ENCODE measurements around the gene LRRC25. TPM values are rescaled to one million over a fixed set of nuclear protein-coding genes. Genes with fewer than 3 reads are reported as not detected.

The LRRC25 gene
- total RNA-seq, 1 experiment from 2014 or later = not detected

DNA sequence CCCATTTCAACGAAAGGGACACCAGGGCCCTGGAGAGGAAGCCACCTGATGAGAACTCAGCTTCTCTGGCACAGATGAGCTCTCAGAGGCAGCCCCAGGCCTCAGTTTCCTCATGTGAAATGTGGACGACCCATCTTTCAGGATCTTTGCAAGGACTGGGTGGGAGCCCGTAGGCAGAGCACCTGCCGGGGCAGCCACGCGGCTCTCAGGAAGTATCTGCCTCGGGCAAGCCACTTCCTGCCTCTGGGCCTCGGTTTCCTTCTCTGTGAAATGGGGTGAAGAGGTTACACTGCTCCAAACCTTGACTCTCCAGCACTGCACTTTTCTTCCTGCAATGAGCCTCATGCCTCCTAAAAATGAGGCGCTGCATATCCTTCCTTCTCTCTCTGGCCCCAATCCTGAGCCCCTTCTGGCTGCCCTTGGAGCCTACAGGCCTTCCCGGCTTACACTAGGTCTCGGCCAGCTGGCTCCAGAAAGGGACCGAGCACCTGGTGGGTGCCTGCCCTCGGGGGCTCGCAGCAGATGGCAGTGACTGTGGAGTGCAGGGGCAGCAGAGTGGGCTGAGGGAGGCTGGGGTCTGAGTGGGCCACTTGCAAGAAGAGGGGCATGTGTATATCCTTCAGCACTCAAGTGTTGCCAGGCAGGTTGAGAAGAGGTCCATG is 25.2 kb upstream of the LRRC25 start:
- POLR2A ChIA-PET = no interaction called here
- Histone ChIP-seq H3K4me3 (ENCODE audit: low read depth, low read length) (no peak overlapping the region), H3K27me3 (replicated peaks; ENCODE audit: control insufficient read depth, insufficient read depth, low read length) (no peaks in the 10 kb centered on the region), H3K9me3 (no peaks in the 10 kb centered on the region), H3K36me3 (ENCODE audit: control insufficient read depth, insufficient read depth, low read length) (no peaks in the 10 kb centered on the region), H3K4me1 (peaks cover 33% of the 10 kb centered on the region)
- intact Hi-C loops (cut with micrococcal nuclease; ENCODE audit: unreplicated experiment) = no loop called here
- Mint-ChIP-seq H3K27me3 (ENCODE audit: insufficient read depth, unreplicated experiment) (no peaks in the 10 kb centered on the region), H3K36me3 (ENCODE audit: insufficient read depth, unreplicated experiment) (peaks cover 13% of the 10 kb centered on the region), H3K4me3 (ENCODE audit: unreplicated experiment) (no peak overlapping the region), H3K4me1 (ENCODE audit: low read depth, unreplicated experiment) (peaks cover 7% of the 10 kb centered on the region), H3K9me3 (ENCODE audit: unreplicated experiment) (no peaks in the 10 kb centered on the region), H3K27ac (ENCODE audit: unreplicated experiment) (no peak overlapping the region)
- BruUV-seq (replicated peaks) = no TSS peak
- DNase-seq = no peak
- CTCF ChIA-PET = interaction anchor here (0.6 kb wide), 1 partner anchor 15 kb away, joined by 3 read pairs; the partner anchor contains the start of gene ISYNA1
- TF ChIP-seq, protein P1, sequence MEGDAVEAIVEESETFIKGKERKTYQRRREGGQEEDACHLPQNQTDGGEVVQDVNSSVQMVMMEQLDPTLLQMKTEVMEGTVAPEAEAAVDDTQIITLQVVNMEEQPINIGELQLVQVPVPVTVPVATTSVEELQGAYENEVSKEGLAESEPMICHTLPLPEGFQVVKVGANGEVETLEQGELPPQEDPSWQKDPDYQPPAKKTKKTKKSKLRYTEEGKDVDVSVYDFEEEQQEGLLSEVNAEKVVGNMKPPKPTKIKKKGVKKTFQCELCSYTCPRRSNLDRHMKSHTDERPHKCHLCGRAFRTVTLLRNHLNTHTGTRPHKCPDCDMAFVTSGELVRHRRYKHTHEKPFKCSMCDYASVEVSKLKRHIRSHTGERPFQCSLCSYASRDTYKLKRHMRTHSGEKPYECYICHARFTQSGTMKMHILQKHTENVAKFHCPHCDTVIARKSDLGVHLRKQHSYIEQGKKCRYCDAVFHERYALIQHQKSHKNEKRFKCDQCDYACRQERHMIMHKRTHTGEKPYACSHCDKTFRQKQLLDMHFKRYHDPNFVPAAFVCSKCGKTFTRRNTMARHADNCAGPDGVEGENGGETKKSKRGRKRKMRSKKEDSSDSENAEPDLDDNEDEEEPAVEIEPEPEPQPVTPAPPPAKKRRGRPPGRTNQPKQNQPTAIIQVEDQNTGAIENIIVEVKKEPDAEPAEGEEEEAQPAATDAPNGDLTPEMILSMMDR (IDR thresholded peaks at IDR 0.05; ENCODE audit: insufficient read depth in 1 of 2, low read depth in 1 of 2, low read length in 1 of 2, severe bottlenecking in 1 of 2, unreplicated experiment in 1 of 2) = no peak

DNA sequence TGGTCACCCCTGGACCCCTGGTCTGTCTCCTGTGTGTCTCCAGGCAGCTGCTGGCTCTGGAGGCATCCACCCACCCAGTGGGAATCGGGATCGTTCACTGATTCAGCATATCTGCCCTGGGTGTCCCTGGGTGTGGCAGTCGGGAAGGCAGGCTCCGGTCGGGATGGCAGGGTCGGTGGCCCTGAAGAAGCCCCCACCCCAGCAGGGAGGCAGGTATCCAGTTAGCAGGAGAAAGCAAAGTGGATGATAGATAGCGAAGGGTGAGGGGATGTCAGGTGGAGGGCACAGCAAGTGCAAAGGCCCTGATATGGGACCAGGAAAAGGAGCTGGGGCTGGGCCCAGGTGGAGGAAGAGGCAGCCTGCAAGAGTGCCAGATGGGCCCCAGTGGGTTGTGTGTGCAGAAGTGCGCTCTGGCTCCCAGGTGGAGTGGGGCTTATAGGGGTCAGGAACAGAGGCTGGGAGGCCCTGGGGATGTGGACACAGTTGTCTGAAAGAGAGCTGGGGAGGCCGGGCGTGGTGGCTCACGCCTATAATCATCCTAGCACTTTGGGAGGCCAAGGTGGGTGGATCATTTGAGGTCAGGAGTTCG is 24.0 kb upstream of the LRRC25 start:
- no TSS peak for BruUV-seq (replicated peaks)
- H3K9me3 Mint-ChIP-seq (ENCODE audit: unreplicated experiment) = no peaks in the 10 kb centered on the region
- ChIA-PET POLR2A (no interaction called here), CTCF (interaction anchor here (0.7 kb wide), 1 partner anchor 197 kb away, joined by 3 read pairs; no protein-coding TSS in a partner anchor)
- H3K27me3 Mint-ChIP-seq (ENCODE audit: insufficient read depth, unreplicated experiment) = no peaks in the 10 kb centered on the region
- peaks cover 36% of the 10 kb centered on the region for H3K4me1 ChIP-seq
- intact Hi-C loops (cut with micrococcal nuclease; ENCODE audit: unreplicated experiment) = no loop called here
- no peaks in the 10 kb centered on the region for H3K36me3 ChIP-seq (ENCODE audit: control insufficient read depth, insufficient read depth, low read length)
- TF ChIP-seq, protein P1 (IDR thresholded peaks at IDR 0.05; ENCODE audit: insufficient read depth in 1 of 2, low read depth in 1 of 2, low read length in 1 of 2, severe bottlenecking in 1 of 2, unreplicated experiment in 1 of 2) = no peak
- no peak overlapping the region for H3K4me3 ChIP-seq (ENCODE audit: low read depth, low read length)
- H3K36me3 Mint-ChIP-seq (ENCODE audit: insufficient read depth, unreplicated experiment) = peaks cover 22% of the 10 kb centered on the region
- no peak overlapping the region for H3K27ac Mint-ChIP-seq (ENCODE audit: unreplicated experiment)
- no peaks in the 10 kb centered on the region for H3K9me3 ChIP-seq
- H3K27me3 ChIP-seq (replicated peaks; ENCODE audit: control insufficient read depth, insufficient read depth, low read length) = no peaks in the 10 kb centered on the region
- DNase-seq = no peak
- H3K4me3 Mint-ChIP-seq (ENCODE audit: unreplicated experiment) = no peak overlapping the region
- peaks cover 7% of the 10 kb centered on the region for H3K4me1 Mint-ChIP-seq (ENCODE audit: low read depth, unreplicated experiment)

DNA sequence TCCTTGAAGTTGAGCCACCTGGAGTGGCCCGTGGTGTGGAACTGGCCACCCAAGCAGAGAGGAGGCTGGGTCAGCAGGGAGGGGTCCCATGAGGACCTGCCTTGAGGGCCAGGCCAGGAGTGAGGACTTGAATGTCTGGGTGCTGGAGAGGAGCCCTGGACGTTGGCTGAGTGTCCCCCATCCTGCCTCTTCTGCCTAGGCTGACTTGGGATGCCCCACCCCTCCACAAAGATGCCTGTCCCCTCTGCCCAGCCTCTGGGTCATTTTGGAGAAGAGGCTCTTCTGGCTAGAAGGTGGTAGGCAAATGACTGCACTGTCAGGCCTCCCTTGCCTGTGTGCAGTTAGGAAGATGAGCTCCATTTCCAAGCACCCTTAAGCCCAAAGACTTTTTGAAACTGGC is 23.5 kb upstream of the LRRC25 start:
- H3K4me1 ChIP-seq = peaks cover 41% of the 10 kb centered on the region
- H3K27ac Mint-ChIP-seq (ENCODE audit: unreplicated experiment) = no peak overlapping the region

More for the DNA sequence above, 23.5 kb upstream of the LRRC25 start:
- no TSS peak for BruUV-seq (replicated peaks)
- DNase-seq = no peak
- ChIA-PET CTCF (interaction anchor here (0.7 to 1.1 kb wide), 2 partner anchors 26 to 197 kb away, joined by 3 to 4 read pairs; no protein-coding TSS in a partner anchor), POLR2A (no interaction called here)
- intact Hi-C loops (cut with micrococcal nuclease; ENCODE audit: unreplicated experiment) = no loop called here
- Histone ChIP-seq H3K9me3 (no peaks in the 10 kb centered on the region), H3K4me3 (ENCODE audit: low read depth, low read length) (no peak overlapping the region), H3K36me3 (ENCODE audit: control insufficient read depth, insufficient read depth, low read length) (no peaks in the 10 kb centered on the region), H3K27me3 (replicated peaks; ENCODE audit: control insufficient read depth, insufficient read depth, low read length) (no peaks in the 10 kb centered on the region)
- Mint-ChIP-seq H3K4me1 (ENCODE audit: low read depth, unreplicated experiment) (peaks cover 7% of the 10 kb centered on the region), H3K4me3 (ENCODE audit: unreplicated experiment) (peak overlapping the region; percentile 89), H3K27me3 (ENCODE audit: insufficient read depth, unreplicated experiment) (no peaks in the 10 kb centered on the region), H3K9me3 (ENCODE audit: unreplicated experiment) (no peaks in the 10 kb centered on the region), H3K36me3 (ENCODE audit: insufficient read depth, unreplicated experiment) (peaks cover 25% of the 10 kb centered on the region)
- TF ChIP-seq, protein P1 (IDR thresholded peaks at IDR 0.05; ENCODE audit: insufficient read depth in 1 of 2, low read depth in 1 of 2, low read length in 1 of 2, severe bottlenecking in 1 of 2, unreplicated experiment in 1 of 2) = no peak

Data from Caco-2 (cell line).